ENCODE data around the gene CD200R1. TPM values are rescaled to one million over a fixed set of nuclear protein-coding genes. Genes with fewer than 3 reads are reported as not detected.

The CD200R1 gene
- total and polyA plus RNA-seq, 2 donors from 2014 or later: 0.13 to 2.2 TPM

- Histone ChIP-seq H3K9ac (ENCODE audit: low read length in 3 of 3) (no peak overlapping the region), H3K27ac (ENCODE audit: low read depth in 2 of 2, low read length in 2 of 2) (no peak overlapping the region), H3K27me3 (ENCODE audit: control insufficient read depth, insufficient read depth, low read length) (no peaks in the 10 kb centered on the region), H3K9me3 (ENCODE audit: control insufficient read depth in 2 of 3, insufficient read depth in 1 of 3, low read length in 3 of 3) (no peaks in the 10 kb centered on the region), H3K36me3 (ENCODE audit: control insufficient read depth in 2 of 3, insufficient read depth in 3 of 3, low read length in 3 of 3) (no peaks in the 10 kb centered on the region), H3K4me3 (ENCODE audit: low read length in 3 of 3) (no peak overlapping the region), H3K4me1 (ENCODE audit: control insufficient read depth in 2 of 3, insufficient read depth in 2 of 3, low read depth in 1 of 3, low read length in 3 of 3) (no peaks in the 10 kb centered on the region)
- no peak for TF ChIP-seq CTCF (IDR thresholded peaks at IDR 0.05; ENCODE audit: borderline replicate concordance, extremely low read depth, insufficient read depth)
- no peak for DNase-seq
- intact Hi-C loops (cut with DNase I): no loop called here
- no peak for FAIRE-seq
Observed at GRCh38 chr3:112965656-112966055, 9.2 kb downstream of the CD200R1 start.

- H3K9me3 ChIP-seq (ENCODE audit: control insufficient read depth in 2 of 3, insufficient read depth in 1 of 3, low read length in 3 of 3): no peaks in the 10 kb centered on the region
- intact Hi-C loops (cut with DNase I): no loop called here
- H3K36me3 ChIP-seq (ENCODE audit: control insufficient read depth in 2 of 3, insufficient read depth in 3 of 3, low read length in 3 of 3): no peaks in the 10 kb centered on the region
- no peak overlapping the region for H3K9ac ChIP-seq (ENCODE audit: low read length in 3 of 3)
- no peak overlapping the region for H3K4me3 ChIP-seq (ENCODE audit: low read length in 3 of 3)
- H3K27me3 ChIP-seq (ENCODE audit: control insufficient read depth, insufficient read depth, low read length): no peaks in the 10 kb centered on the region
- FAIRE-seq (no peak), DNase-seq (no peak)
- no peaks in the 10 kb centered on the region for H3K4me1 ChIP-seq (ENCODE audit: control insufficient read depth in 2 of 3, insufficient read depth in 2 of 3, low read depth in 1 of 3, low read length in 3 of 3)
- no peak for TF ChIP-seq CTCF (IDR thresholded peaks at IDR 0.05; ENCODE audit: borderline replicate concordance, extremely low read depth, insufficient read depth)
- no peak overlapping the region for H3K27ac ChIP-seq (ENCODE audit: low read depth in 2 of 2, low read length in 2 of 2)
Observed at GRCh38 chr3:112963683-112964082, 11.2 kb downstream of the CD200R1 start.

- no peak overlapping the region for H3K27ac ChIP-seq (ENCODE audit: low read depth in 2 of 2, low read length in 2 of 2)
- H3K36me3 ChIP-seq (ENCODE audit: control insufficient read depth in 2 of 3, insufficient read depth in 3 of 3, low read length in 3 of 3): no peaks in the 10 kb centered on the region
- no peak overlapping the region for H3K4me3 ChIP-seq (ENCODE audit: low read length in 3 of 3)
- intact Hi-C loops (cut with DNase I): no loop called here
- H3K9me3 ChIP-seq (ENCODE audit: control insufficient read depth in 2 of 3, insufficient read depth in 1 of 3, low read length in 3 of 3): no peaks in the 10 kb centered on the region
- FAIRE-seq (no peak), DNase-seq (peak in 1 of 5 donors; percentile 7)
- no peak overlapping the region for H3K9ac ChIP-seq (ENCODE audit: low read length in 3 of 3)
- H3K27me3 ChIP-seq (ENCODE audit: control insufficient read depth, insufficient read depth, low read length): no peaks in the 10 kb centered on the region
- TF ChIP-seq CTCF (IDR thresholded peaks at IDR 0.05; ENCODE audit: borderline replicate concordance, extremely low read depth, insufficient read depth): no peak
- no peaks in the 10 kb centered on the region for H3K4me1 ChIP-seq (ENCODE audit: control insufficient read depth in 2 of 3, insufficient read depth in 2 of 3, low read depth in 1 of 3, low read length in 3 of 3)
Observed at GRCh38 chr3:112958811-112959560, 15.9 kb downstream of the CD200R1 start.
